ENCODE data around the gene SATB2.

Gene SATB2

DNA sequence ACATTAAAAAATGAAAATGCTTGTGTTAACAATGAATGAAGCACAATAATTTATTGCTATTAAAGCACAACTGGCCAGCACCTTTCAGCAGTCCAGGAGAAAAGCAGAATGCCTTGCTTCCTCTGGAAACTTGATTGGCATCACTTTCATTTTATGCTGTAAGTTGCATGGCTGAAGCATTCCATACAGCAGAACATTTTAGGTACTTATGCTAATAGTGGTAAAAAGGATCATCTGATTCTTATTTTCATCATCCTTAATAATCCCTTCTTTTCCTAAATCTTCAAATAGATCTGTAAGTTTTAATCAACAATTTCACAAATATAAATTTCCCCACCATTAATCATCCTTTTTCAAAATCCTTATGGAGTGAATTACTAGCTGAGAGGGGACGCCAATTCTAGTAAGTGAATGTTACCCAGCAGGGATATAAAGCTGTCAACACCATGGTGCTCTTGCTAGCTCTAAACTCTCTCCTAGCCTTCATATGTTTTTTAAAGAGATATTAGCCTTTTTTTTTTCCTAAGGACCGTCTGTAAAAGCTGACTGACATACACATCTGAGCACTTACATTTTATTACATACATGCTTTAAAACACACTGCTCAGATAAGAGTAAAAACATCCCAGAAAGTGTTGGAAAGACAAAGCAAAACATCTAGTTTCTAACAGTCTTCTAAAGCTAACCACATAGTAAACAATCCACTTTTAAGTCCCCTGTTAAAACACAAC is 5.3 kb downstream of the SATB2 start:
- no peak for DNase-seq

DNA sequence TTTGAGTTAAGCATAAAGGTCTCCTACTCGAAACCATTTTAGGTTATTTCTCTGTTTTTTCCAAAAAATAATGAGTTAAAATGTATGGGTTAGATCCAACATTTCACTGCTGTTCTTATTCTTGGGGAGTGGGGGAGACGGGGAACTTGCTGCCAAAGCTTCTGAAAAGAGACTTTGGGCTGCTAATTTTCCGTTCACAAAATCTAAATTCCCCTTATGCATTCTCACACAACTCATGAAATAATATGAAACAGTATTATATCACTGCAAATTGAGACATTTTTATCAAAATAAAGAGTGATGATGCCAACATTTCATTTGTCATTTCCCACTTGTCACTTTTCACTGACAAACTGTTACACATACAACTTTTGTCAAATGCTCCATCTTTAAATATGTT is 7.8 kb downstream of the SATB2 start:
- no peak for DNase-seq

DNA sequence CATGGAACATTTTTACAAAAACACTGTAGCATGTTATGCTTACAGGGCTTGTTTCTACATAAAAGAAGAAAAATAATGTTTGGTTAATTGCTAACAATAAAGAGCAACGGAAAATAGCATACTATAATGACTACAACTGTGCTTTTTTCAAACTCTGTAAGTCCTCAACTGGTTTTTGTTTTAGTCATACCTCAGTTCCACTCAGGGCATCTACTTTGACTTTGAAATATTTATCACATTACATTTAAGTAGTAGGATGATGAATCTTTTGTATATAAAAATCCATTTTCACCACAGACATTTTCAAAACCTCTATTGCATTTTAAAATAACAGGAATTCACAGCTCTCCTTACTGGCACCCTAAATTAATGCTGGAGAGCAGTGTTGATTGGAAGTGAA is 8.3 kb downstream of the SATB2 start:
- no peak for DNase-seq

DNA sequence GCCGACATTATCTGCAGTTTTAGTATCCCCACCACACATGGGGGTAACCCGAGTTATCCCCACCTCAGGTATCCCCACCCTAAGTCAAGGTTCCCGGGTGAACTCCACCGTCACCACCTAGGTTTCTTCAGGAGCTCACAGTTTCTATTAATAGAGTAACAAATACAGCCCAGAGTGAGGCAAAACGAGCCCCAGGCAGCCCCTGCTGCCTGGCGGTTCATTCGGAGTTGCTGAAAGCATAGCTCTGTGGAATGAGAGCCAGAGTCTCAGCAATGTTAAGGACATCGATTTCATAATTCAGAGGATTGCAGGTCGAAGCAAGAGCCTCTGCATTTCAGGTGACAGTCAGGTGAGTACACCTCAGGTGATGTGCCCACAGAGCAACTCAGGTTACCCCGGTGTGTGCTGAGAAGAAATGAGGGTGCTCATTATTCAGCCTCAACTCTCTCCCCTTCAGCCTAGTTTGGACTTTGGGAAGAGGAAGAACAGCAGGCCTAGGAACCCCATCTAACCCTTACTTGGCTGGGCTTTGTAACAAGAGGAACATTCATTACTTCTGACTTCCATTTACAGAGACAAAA is 10.7 kb downstream of the SATB2 start:
- DNase-seq = no peak

DNA sequence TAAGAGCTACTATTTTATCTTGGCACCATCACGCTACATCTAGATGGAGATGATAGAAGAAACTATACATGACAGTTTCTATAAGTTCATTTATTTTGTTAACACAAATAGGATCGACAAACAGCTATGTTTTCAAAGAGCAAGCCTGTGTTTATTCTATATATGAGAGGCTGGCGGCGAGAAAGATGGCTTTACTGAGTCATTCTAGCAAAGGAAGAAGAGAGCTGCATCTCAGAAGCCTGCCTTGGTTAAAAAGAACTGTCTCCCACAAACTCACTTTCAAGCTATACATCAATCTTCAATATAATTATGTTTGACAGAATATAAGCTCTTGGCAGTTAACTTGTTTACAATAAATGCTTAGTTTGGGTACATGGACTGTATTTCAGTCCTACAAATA is 13.0 kb downstream of the SATB2 start:
- DNase-seq = no peak

DNA sequence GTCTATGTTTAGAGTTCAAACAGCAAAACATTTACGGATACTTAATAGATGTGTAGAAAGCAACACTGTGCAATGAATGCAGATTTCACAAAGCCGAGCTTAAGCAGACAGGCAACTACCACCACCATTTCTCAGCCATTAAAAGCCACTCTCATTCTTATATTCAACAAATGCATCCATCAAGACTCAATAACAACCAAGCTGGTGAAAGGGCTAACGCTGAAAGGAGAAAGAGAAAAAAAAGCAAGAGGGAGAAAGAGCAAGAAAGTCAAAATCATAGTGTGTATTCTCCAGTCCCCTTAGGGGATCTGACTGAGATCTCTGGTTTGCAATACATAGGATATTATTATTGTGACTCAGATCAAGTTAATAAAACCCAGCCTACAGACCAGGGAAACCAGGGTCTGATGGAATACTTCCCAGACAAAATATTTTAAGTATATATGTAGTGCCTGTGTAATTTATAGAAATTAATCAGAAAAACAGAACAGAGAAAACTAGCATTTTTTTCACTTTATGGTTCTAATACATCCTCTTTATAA is 14.1 kb downstream of the SATB2 start:
- no peak for DNase-seq

DNA sequence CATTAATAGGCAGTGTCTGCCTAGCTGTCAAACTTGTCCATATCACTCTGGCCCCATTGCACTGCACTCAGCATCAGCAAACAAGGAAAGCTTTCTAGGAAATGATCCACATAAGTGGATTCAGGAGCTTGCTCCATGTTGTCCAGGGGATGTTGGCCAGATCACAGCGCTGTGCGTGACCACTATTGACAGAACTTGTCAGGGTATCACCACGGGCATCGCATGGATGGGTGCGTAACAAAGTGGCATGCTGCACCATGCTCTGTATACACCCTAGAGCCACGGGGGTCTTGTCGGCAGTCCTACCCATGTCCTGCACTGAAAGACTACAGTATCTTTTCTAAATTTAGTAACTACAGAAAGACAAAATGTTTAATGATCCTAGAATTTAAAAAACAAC is 15.6 kb downstream of the SATB2 start:
- no peak for DNase-seq

DNA sequence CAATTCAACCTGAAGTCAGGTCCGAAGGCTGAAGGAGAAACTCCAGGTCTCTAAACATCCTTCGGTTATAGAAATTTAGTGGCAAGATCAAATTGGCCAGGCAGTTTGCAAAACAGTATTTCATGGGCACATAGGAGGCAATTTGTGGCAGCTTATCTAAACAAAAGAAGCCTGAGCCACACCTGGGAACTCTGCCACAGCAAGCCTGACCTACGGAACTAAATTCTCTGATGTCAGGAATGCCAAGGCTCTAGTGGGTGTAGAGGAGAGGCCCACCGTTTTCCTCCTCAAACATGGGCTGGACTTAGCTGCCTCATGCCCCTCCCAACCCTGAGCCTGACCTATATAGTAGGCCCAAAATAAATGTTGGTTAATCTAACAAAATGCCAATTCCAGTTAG is 16.0 kb downstream of the SATB2 start:
- DNase-seq = no peak

DNA sequence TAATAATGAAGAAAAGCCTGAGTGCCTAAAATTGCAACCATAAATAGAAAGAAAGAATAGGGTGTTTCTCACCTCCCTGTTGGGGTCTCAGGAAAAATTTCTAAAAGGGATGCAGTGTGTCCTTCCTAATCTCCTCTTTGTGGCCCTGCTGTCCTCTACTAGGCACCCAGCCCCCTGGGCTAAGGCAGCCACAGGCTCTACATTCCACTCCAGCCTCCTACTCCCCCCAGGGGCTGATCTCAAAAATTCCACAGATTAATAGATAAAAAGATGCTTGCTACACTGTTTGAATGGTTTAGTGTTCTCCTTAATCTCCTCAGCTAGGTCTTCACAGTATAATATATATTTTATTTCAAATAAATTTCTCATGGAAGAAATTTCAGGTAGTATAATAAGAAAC is 17.6 kb downstream of the SATB2 start:
- DNase-seq = no peak

DNA sequence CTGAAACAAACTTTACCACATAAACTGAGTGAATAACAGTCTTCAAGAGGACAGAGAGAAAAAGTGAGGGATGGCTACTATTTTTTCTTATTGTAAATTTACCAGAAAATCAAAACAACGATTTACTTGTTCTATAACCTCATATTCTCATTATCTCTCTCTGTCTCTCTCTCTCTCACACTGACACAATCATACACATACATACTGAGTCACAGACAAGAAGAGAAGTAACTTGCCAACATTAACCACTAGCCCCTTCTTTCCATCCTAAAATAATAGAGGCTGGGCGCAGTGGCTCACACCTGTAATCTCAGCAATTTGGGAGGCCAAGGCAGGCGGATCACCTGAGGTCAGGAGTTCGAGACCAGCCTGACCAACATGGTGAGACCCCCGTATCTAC is 18.2 kb downstream of the SATB2 start:
- no peak for DNase-seq

DNA sequence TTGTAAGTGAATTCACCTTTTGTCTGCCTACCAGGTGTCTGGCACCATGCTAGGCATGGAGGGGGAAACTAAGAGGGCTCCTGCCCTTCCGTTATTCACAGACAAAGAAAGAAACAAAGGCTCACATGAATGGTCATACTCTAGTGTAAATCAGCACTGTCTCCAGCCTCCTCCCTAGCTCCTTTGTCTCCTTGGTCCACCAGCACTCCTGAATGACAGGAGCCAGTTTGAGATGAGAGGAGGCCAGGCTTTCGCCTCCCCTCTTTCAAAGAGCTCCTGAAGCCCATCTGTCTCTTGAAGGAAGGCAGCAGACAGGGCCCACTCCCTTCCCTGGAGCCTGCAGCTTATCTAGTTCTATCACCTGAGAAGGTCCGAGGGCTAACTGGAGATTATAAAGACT is 18.7 kb downstream of the SATB2 start:
- no peak for DNase-seq

DNA sequence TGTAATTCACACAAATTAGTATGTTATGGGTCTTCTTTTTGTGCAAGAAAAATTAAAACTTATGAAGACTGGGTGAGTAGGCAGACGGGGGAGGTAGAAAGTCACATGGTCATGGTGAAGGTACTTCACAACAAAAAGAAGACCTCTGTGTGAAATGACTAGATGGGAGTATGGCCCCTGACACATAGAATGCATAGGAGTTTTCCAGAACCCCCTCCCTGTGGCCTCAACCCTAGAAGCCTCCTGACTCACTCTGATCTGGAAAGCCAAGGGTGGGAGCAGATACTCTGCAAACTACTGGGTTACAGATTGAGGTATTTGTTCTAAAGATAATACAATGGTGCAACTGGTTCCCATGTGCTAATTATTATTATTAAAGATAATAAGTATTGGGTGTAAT is 23.2 kb downstream of the SATB2 start:
- no peak for DNase-seq

DNA sequence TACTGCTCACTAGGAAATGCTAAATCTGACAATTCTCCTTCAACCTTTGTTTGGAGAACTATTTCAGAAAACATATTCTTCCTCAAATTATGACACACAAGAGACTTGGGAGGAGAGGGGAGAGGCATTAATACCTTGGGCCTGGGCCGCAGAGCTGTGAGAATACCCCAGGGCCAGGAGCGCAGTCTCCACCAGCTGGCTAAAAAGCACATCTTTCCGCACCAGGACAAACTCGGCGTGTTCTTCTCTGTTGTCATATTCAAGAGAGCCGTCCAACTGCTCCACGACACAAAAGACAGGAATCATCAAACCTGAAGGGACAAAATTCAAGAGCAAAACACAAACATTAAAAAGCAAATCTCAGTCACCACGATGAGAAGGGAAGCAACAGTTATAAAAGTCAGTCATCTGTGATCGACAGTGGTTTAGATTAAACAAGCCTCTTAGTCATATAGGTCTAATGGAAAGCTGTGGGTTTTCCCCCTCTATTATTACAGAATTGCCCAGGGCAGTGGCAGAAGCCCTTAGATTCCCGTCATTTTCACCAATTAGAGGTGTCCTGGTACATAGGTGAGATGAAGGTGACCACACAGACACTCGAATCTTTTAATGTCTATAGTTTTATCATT is 24.4 kb downstream of the SATB2 start:
- no peak for DNase-seq

DNA sequence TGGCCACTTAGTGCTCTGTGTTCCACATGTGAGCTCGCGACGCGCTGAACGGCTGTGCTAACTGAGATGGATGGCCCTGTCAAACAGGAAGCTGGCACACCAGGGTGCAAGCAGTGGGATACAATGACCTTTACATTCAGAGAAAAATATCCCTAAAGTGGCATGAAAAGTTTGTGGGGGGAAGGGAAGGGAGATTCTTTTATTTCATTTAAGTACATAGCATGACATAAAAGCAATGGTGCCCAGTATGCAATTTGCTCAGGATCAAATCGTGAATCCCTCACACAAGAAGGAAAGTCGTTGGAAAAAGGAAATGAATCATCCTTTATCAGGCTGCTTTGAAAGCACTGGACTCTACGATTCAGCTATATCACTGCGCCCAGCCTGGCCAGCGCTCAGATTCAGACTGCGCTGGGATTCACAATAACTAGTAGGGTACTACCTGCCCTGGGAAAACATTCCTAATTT is 26.0 kb downstream of the SATB2 start:
- no peak for DNase-seq

DNA sequence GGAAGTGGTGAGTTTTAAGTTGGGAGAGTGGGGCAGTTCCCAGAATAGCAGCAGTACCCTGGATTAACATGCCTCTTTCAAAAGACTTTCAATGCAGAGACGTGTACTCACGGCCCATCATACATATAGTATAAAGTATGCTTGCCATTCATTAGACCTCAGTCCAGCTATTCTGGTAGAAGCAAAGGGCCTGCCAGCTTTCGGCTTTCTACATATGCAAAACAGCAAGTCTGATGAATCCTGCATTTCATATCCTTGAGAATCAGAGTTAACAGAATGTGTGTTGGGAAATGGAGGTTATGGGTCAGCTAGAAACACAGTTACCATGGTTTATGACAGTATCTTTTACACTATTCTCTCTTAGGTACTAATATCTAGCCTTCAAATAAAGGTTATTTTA is 27.5 kb downstream of the SATB2 start:
- DNase-seq = no peak

DNA sequence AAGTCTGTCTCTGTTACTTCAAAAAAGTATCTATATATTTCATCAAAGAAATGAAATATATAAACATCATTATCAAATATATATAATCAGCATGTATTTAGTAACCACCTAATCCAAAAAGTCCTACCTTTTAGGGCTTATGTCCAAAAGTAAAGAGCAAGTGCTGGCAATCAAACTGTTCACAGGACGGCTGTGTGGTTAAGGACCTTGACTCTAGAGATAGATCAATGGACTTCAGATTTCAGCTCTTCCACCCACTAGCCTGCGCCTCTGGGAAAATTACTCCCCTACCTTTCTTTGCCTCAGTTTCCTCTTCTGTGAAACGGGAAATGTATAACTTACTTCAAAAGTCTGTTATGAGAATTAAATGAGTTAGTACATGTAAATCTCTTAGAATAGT is 29.4 kb downstream of the SATB2 start:
- DNase-seq = no peak

DNA sequence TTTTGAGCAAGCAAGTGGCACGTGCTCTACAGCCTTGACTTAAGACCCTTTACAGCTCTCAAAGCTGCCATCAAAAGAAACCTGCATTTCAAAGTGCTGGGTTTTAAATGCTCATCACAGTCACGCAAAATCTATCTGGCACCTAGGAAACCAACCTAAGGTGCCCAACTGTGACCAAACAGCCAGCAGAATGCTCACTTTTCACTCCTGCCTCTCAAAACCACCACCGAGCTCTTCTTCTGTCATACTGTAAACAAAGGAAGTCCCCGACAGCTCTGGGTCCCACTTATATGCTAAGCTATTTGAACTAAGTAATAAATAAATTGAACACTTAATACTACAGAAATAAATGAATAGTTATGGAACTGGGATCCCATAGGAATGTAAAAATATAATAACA is 33.6 kb downstream of the SATB2 start:
- no peak for DNase-seq

DNA sequence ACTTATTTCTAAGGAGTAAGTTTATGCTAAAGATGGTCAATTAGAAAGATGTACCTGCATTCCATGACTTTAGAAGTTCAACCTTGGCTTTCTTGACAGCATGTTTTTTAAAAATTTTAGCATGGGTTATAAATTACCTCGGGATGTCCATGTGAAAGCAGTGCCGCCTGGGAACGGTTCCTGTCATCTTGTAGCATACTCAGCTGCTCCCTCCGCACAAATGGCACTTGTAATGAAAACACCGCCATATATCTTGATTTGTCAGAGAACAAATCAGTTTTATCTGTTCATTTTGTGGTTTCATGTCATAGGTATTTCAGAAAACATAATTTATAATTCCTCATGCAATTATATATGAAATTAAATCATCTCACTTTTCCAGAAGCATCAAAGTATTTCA is 38.3 kb downstream of the SATB2 start:
- DNase-seq = no peak

DNA sequence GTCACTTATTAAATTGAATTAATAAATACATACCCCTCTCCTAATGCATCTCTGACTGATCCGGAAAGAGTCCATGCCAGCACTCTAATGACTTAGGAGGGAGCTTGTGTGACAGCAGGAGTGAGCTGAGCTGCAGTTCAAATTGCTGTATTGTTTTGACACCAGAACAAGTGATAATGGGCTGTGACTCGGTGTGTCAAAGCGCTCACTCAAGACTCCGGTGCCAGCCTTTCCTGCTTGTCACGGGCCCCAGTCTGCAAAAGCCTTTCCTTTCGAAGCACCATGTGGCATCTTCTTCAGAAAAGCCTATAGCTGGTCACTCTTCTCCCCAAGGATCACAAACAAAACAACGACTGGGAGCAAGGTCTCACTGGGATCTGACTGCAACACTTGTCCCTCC is 43.3 kb downstream of the SATB2 start:
- DNase-seq = no peak

DNA sequence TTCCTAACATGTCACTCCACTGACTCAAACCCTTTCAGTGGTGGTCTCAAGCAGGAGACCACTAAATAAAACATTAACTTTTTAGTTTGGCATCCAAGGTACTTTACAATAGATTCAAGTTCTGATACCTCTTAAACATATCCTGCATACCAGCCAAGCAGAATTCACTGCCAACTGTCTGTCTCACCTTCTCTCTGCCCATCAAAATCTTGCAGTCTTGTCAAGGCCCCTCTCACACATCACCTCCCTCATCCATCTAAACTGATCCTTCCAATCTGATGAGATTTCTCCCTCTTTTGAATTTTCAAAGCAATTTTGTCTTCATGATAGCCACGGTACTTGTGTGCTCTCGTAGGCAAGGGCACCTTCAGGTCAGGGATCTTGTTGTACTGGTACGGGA is 43.7 kb downstream of the SATB2 start:
- DNase-seq = no peak

DNA sequence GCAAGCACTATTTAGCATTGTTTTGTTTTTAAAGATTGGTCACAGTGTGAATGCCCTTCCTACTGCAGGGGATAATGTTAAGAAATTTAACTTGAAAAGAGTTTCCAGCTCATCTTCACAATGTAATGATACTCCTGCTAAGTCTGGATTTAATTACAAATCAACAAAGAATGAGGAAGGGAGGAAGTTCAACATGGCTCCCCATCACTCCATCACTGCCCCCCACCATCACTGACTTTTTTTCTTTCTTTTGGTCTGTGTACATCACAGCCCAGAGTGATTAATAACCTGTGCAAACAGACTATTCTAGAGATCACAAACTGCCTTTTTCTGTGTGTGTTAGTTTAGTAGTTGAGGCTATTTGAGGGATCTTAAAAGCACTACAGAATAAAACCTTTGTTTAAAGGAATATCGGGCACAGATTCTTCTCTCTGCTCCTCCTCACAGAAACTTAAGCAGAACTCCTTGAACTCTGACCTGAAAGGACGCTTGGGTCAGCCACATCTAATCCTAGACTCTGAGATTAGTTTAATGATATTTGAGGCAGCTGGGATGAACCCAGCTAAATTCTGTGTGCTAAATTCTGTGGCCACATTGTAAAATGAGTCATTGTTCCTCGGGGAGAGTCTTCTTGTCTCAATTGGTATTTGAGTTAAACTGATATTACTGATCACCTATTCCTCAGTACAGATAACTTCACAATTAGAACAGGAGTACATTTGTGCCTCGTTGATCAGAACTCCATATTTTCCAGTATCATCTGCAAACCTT is 47.8 kb downstream of the SATB2 start:
- DNase-seq = no peak

DNA sequence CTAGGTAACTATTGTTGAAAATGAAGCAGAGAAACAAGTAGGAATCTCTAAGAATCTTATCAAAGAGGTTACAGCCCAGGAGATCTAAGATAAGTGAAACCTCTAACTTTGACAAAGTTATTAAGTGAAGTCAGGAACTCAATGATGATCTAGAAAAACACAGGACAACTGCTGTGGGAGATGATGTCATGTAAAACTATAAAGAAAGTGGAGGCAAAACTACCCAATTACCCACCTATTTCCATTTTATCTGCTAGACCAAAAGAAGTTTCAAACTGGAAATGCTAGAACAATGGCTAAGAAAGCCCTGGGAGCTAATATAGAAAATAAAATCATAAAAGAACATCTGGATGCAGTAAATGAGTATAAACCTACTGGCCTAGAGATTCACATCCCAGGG is 50.3 kb downstream of the SATB2 start:
- no peak for DNase-seq

DNA sequence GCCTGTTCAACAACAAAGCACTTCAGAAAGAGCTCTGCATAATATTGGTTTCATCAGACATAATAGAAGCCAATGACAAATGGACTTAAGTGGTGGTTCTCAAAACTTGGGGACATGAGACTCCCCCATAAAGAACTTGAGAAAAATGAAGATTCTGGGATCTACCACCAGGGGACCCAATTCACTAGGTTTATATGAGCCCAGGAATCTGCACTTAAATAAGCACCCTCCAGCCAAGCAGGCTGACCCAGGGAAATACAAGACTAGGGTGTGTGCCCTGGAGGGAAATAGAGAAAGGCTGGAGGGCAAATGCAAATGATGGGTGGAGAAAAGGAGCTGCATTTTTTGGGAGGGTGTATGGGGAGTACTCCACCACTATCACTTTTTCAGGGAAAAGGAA is 52.5 kb downstream of the SATB2 start:
- DNase-seq = no peak

DNA sequence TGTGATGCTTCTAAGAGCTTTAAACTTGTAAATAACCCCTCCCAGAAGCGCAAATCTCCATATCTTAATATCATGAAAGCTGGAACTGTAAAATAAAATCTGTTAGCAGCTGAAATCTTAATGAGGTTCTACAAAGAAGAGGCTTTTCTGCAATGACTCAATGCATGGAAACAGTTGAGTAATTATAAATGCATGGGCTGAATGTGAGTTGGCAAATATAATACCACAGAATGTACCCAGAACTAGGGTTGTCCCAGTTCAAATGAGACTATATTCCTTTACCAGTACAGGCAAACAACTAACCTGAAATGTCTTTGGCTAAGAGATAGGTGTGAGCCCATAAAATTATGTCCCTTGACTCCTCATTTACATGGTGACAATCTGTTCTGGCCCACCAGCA is 52.9 kb downstream of the SATB2 start:
- no peak for DNase-seq

Measured in effector CD4-positive, alpha-beta T cell (primary cell).